ENCODE measurements around the gene ZKSCAN8.

The ZKSCAN8 gene

DNA sequence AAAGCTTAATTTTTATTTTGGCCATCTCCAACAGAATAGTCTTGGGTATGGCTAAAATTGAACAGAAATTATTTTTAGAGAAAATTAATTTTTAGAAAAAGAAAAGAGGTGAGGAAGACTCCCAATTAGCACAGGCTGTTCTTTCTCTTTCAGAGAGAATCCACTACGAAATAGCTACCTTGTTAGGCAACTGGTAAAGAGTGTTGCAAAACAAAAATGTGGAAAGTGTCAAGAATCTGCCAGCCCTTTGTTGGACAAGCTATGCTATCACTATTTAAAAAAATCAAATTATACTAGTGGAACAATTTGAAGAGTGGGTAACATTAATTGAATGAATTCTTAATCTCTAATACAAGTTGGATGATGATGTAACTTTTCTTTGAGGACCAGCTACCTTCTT lies 64.2 kb downstream of the ZKSCAN8 start:
- no peak overlapping the region for H3K4me3 ChIP-seq (ENCODE audit: low read length)
- TF ChIP-seq, protein P1, sequence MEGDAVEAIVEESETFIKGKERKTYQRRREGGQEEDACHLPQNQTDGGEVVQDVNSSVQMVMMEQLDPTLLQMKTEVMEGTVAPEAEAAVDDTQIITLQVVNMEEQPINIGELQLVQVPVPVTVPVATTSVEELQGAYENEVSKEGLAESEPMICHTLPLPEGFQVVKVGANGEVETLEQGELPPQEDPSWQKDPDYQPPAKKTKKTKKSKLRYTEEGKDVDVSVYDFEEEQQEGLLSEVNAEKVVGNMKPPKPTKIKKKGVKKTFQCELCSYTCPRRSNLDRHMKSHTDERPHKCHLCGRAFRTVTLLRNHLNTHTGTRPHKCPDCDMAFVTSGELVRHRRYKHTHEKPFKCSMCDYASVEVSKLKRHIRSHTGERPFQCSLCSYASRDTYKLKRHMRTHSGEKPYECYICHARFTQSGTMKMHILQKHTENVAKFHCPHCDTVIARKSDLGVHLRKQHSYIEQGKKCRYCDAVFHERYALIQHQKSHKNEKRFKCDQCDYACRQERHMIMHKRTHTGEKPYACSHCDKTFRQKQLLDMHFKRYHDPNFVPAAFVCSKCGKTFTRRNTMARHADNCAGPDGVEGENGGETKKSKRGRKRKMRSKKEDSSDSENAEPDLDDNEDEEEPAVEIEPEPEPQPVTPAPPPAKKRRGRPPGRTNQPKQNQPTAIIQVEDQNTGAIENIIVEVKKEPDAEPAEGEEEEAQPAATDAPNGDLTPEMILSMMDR (IDR thresholded peaks at IDR 0.05; ENCODE audit: insufficient read depth, low read depth, low read length, missing control alignments), result no peak
- no peak for DNase-seq (ENCODE audit: low read depth)

DNA sequence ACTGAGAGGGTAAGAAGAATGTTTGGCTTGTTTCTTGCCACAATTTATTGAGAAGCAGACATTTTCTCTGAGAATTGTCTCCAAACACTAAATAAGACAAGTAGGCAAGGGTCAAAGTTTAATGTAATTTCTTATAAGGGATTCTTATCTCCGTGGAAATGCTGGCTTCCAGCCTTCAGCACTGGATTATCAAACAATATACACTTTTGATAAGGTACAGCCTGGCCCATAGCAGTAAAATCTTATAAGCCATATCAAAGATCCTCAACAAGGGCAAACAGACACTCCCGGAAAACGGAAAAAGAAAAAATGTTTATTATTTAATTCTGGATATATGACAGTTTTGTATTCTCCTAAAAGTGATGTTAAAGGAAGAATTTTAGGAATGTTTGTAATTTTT lies 64.8 kb downstream of the ZKSCAN8 start:
- DNase-seq (ENCODE audit: low read depth), result no peak
- no peak overlapping the region for H3K4me3 ChIP-seq (ENCODE audit: low read length)
- TF ChIP-seq, protein P1 (IDR thresholded peaks at IDR 0.05; ENCODE audit: insufficient read depth, low read depth, low read length, missing control alignments), result no peak

DNA sequence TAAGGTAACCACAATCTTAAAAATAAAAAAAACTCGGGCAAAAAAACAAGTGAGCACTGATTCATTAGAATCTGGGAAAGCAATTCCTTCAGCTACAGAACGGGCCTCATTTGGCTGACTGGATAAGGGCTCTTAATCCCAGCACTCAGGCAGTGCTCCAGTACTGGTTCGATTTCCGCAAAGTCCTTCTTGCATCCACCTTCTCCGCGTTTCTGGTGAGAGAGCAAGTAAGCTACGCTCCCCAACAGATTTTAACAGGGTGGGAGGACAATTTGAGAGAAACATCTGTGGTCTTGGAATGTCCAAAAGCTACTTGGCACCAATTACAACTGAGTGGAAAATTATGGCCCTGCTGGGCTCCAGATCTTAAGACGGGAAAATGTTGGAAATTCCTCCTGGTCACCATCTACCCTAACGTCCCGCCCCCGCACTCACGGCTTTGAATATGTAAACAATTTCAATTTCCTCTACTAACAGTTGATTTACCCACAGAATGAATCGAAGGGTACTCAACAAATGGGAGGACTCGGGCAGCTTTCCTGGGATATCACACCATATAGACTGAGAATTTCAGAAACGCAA lies 65.3 kb downstream of the ZKSCAN8 start:
- DNase-seq (ENCODE audit: low read depth), result peak; percentile 7
- peak overlapping the region; percentile 64 for H3K4me3 ChIP-seq (ENCODE audit: low read length)
- TF ChIP-seq, protein P1 (IDR thresholded peaks at IDR 0.05; ENCODE audit: insufficient read depth, low read depth, low read length, missing control alignments), result no peak

DNA sequence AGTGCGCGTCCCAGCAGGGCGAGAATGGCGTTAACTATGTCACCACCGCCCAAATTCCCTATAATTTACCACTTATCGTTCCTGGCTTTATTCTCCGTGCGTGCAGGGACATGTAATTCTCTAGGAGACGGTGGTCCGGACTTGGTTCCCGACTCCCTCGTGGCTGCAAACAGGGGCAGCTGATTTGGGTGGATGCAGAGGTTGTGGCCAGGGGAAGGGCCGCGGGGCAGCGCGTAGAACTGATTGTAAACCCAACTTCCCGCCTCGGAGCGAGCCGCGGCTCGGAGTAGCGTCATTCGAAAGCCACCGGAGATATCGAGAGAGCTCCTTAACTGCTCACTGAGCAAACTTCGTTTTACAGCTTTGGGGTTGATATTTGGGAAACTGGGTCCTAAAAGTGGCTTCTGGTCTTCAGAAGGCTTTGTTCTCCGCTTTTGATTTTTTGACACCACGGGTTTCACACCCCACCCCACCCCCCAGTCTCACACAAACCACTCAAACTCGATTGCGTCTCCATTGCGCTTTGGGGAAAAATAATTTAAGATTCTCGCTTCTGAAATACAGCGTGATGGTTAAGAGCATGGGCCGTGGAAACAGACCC lies 65.9 kb downstream of the ZKSCAN8 start:
- DNase-seq (ENCODE audit: low read depth), result peak; percentile 54
- TF ChIP-seq, protein P1 (IDR thresholded peaks at IDR 0.05; ENCODE audit: insufficient read depth, low read depth, low read length, missing control alignments), result no peak
- peak overlapping the region; percentile 64 for H3K4me3 ChIP-seq (ENCODE audit: low read length)

DNA sequence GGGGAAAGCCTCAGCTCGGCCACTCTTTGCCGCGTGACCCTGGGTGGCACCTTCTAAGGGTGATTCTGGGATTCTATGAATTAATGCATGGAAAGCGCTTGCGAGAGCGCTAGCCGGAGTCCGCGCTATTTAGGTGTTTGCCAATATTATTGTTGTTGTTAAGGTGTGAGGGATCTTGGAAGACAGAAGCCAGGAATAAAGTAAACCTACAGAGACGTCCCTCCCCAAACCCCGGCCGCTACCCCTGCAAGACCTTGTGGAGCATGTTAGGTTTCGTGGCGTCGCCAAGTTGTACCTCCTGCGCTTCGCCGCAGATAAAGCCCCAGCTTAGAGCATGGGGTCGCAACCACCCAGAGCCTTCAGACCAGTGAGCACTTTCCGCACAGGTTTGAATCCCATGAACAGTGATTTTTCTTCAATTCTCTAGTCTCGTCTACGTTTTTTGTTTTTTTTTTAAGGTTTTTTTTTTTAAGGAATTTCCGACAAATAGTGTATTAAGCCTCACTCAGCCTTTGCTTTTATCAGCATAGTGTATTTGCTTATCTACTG lies 66.5 kb downstream of the ZKSCAN8 start:
- TF ChIP-seq, protein P1 (IDR thresholded peaks at IDR 0.05; ENCODE audit: insufficient read depth, low read depth, low read length, missing control alignments), result no peak
- peak overlapping the region; percentile 64 for H3K4me3 ChIP-seq (ENCODE audit: low read length)
- peak; percentile 11 for DNase-seq (ENCODE audit: low read depth)

Data from epithelial cell of esophagus (primary cell).